Measurements from ENCODE around the gene CAPZB.
A peak's percentile ranks its signal among the peaks of the same experiment; 100 is the strongest.

CAPZB gene

DNA sequence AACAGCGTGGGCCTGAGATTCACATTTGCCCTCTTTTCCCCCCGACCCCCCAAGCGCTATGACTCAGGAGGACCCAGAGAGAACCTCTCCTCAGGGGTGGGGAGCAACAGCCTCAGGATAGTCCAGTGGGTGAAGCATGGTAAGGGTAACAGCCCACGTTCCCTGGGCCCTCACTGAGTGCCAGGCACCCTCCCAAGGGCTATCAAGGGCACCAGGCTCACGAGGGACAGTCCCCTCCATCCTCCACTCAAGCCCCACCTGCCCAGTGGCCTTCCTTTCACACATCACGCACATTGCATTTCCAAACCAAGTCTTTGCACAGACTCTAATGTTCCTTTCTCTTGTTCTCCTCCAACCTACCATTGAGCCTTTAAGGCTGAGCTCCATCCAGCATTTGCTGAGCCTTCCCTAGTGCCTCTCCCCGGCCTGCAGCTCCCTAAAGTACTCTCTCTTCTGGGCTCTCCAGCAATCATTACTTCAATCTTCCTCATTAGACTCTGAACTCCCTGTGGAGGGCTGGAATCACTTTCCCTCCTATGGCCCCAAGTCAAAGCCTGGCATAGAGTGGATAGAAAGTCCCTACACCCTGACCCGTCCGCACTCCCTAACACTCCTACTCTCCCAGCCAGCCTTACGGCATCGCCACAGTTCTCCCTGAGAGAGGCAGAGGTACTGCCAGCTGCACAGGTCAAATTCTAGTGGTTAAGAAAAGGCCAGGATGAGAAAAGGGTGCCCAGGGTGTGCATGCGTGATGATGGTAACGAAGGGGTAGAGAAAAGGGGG lies 174.4 kb downstream of the CAPZB start:
- TF ChIP-seq, protein P1, sequence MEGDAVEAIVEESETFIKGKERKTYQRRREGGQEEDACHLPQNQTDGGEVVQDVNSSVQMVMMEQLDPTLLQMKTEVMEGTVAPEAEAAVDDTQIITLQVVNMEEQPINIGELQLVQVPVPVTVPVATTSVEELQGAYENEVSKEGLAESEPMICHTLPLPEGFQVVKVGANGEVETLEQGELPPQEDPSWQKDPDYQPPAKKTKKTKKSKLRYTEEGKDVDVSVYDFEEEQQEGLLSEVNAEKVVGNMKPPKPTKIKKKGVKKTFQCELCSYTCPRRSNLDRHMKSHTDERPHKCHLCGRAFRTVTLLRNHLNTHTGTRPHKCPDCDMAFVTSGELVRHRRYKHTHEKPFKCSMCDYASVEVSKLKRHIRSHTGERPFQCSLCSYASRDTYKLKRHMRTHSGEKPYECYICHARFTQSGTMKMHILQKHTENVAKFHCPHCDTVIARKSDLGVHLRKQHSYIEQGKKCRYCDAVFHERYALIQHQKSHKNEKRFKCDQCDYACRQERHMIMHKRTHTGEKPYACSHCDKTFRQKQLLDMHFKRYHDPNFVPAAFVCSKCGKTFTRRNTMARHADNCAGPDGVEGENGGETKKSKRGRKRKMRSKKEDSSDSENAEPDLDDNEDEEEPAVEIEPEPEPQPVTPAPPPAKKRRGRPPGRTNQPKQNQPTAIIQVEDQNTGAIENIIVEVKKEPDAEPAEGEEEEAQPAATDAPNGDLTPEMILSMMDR (conservative IDR thresholded peaks at IDR 0.05; ENCODE audit: low read depth, low read length), result no peak
- peak; percentile 30 for DNase-seq (ENCODE audit: low read depth)
- peak overlapping the region; percentile 63 for H3K4me3 ChIP-seq (ENCODE audit: low read depth, low read length)

DNA sequence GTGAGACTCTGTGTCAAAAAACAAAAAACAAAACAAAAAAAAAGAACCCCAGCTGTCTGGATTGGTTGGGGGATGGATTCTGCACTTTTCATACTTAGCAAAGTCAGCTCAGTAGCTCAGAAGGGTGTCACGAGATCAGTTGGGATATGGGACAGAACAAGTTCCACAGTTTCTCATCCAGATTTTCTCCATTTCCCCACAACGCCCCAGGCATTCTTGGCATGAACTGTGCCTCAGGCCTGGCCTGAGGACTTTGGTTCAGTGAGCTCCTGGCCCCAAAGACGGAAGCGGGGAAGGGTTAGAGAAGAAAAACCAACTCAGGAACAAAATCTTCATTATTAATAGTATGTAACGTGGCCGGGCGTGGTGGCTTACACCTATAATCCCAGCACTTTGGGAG lies 175.3 kb downstream of the CAPZB start:
- TF ChIP-seq, protein P1 (conservative IDR thresholded peaks at IDR 0.05; ENCODE audit: low read depth, low read length), result no peak

GRCh38 chr1:19309123-19309813 lies 176.1 kb downstream of the CAPZB start:
- no peak overlapping the region for H3K4me3 ChIP-seq (ENCODE audit: low read depth, low read length)
- DNase-seq (ENCODE audit: low read depth), result peak; percentile 80
- TF ChIP-seq, protein P1 (conservative IDR thresholded peaks at IDR 0.05; ENCODE audit: low read depth, low read length), result no peak

More for the DNA sequence above, 175.3 kb downstream of the CAPZB start:
- no peak for DNase-seq (ENCODE audit: low read depth)
- no peak overlapping the region for H3K4me3 ChIP-seq (ENCODE audit: low read depth, low read length)

DNA sequence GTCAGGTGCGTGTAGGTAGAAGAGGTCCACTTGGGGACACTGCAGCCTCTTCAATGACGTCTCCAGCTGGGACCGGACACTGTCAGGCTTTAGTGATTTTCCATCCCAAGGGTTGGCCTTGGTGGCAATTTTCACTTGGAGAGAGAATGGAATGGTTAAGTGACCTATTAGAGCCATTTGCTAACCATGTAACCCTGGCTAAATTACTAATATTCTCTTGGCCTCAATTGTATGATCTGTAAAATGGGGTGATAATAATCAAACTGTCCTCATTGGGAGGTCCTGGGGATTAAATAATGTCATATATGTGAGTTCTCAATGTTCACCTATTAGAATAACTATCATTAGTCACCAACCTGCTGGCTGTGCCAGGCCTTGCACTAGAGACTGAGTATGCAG lies 176.8 kb downstream of the CAPZB start:
- H3K4me3 ChIP-seq (ENCODE audit: low read depth, low read length), result no peak overlapping the region
- DNase-seq (ENCODE audit: low read depth), result no peak
- TF ChIP-seq, protein P1 (conservative IDR thresholded peaks at IDR 0.05; ENCODE audit: low read depth, low read length), result no peak

- no peak overlapping the region for H3K4me3 ChIP-seq (ENCODE audit: low read depth, low read length)
- TF ChIP-seq, protein P1 (conservative IDR thresholded peaks at IDR 0.05; ENCODE audit: low read depth, low read length), result no peak
These were observed 177.4 kb downstream of the CAPZB start for GRCh38 chr1:19307794-19308508.

DNA sequence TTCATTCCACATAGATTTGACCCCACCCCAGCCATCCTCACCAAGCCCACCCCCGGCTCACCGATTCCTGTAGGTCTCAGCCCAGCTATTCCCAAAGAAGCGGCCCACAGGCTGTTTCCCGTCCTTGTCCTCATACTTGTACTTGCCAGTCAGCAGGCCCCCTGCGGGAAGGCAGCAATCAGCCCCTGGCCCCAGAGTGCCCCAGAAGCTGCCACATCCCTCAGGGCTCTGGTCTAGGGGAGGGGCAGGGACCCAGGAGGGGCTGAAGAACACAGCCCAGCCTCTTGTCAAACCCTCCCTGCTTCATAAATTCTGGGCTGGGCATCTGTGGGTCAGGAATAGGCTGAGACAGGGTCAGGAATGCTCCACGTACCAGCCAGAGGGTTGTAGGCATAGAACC lies 178.4 kb downstream of the CAPZB start:
- H3K4me3 ChIP-seq (ENCODE audit: low read depth, low read length), result no peak overlapping the region
- no peak for DNase-seq (ENCODE audit: low read depth)
- TF ChIP-seq, protein P1 (conservative IDR thresholded peaks at IDR 0.05; ENCODE audit: low read depth, low read length), result no peak

More at GRCh38 chr1:19307794-19308508, 177.4 kb downstream of the CAPZB start:
- DNase-seq (ENCODE audit: low read depth), result no peak

Data from choroid plexus epithelial cell (primary cell).